Hepatocyte (in vitro differentiated cells): ENCODE data around the gene PHACTR2. TPM values are rescaled to one million over a fixed set of nuclear protein-coding genes. Genes with fewer than 3 reads are reported as not detected.

Experiments used
- DNase-seq: peaks from one replicate; pipeline ENCODE4 v3.0.0-alpha.2; 2016; ENCODE audit warnings: low spot score
- H2AFZ ChIP-seq: fragments of 200-600 bp; sonication (generic); 2 replicates; pipeline ENCODE4 v1.6.0; 2016; ENCODE audit warnings: antibody characterized with exemption, mild to moderate bottlenecking
- H3K27ac ChIP-seq: fragments of 200-600 bp; sonication (generic); 2 replicates; pipeline ENCODE4 v1.5.1; 2016; ENCODE audit warnings: mild to moderate bottlenecking
- H3K27me3 ChIP-seq: fragments of 200-600 bp; sonication (generic); 2 replicates; pipeline ENCODE4 v1.6.1; 2016
- H3K36me3 ChIP-seq: fragments of 200-600 bp; sonication (generic); replicated peaks from 2 replicates; pipeline ENCODE4 v1.5.1; 2016; ENCODE audit warnings: low read depth; ENCODE audit not compliant: insufficient read depth
- H3K4me1 ChIP-seq: fragments of 200-600 bp; sonication (generic); 2 replicates; pipeline ENCODE4 v1.5.1; 2016; ENCODE audit warnings: mild to moderate bottlenecking, moderate library complexity; ENCODE audit not compliant: insufficient read depth
- H3K4me2 ChIP-seq: fragments of 200-600 bp; sonication (generic); 2 replicates; pipeline ENCODE4 v1.6.0; 2016
- H3K4me3 ChIP-seq: fragments of 200-600 bp; sonication (generic); 2 replicates; pipeline ENCODE4 v1.5.1; 2016; ENCODE audit warnings: mild to moderate bottlenecking
- H3K79me2 ChIP-seq: fragments of 200-600 bp; sonication (generic); 2 replicates; pipeline ENCODE4 v1.6.0; 2017; ENCODE audit warnings: mild to moderate bottlenecking
- H3K9me2 ChIP-seq: fragments of 200-600 bp; sonication (generic); replicated peaks from 2 replicates; pipeline ENCODE4 v1.6.0; 2017; ENCODE audit warnings: mild to moderate bottlenecking; ENCODE audit not compliant: insufficient read depth
- H3K9me3 ChIP-seq: fragments of 200-600 bp; sonication (generic); 2 replicates; pipeline ENCODE4 v1.5.1; 2016; ENCODE audit warnings: low read depth, mild to moderate bottlenecking
- H4K20me1 ChIP-seq: fragments of 200-600 bp; sonication (generic); 2 replicates; pipeline ENCODE4 v1.6.0; 2016; ENCODE audit warnings: mild to moderate bottlenecking; ENCODE audit not compliant: insufficient read depth, poor library complexity, severe bottlenecking
- CTCF ChIP-seq: fragments of 200-600 bp; sonication (generic); IDR thresholded peaks from 2 replicates; pipeline ENCODE4 v1.5.1; 2016; ENCODE audit warnings: antibody characterized with exemption, mild to moderate bottlenecking; ENCODE audit not compliant: poor library complexity
- EZH2 ChIP-seq: fragments of 200-600 bp; sonication (generic); IDR thresholded peaks from 2 replicates; pipeline ENCODE4 v1.6.1; 2016; ENCODE audit warnings: antibody characterized with exemption, mild to moderate bottlenecking, borderline replicate concordance
- EZH2phosphoT487 ChIP-seq: fragments of 200-600 bp; sonication (generic); IDR thresholded peaks from one replicate; pipeline ENCODE4 v1.6.1; 2018; ENCODE audit warnings: antibody characterized with exemption, mild to moderate bottlenecking, low read depth, moderate library complexity; ENCODE audit not compliant: unreplicated experiment, severe bottlenecking
- WGBS: methylation state at CpG from one replicate; pipeline ENCODE4 v1.1.6; 2016; ENCODE audit warnings: low lambda C conversion rate; ENCODE audit errors: missing lambda C conversion rate; 5-methylcytosine and 5-hydroxymethylcytosine counted together
- polyA plus RNA-seq: library from polyadenylated mRNA; unstranded; fragments of >200 nt; fragmentation: Nextera tagmentation; extraction: Ambion mirVana; gene quantifications from 2 replicates; pipeline ENCODE4 v1.2.1, GENCODE V29; 2016
- total RNA-seq: library from RNA; depleted of rRNA; stranded (reverse); fragments of >200 nt; gene quantifications from 2 replicates; pipeline ENCODE4 v1.2.3, GENCODE V29; 2014

The PHACTR2 gene
- total and polyA plus RNA-seq, 2 experiments from 2014 or later: 86.6 to 111 TPM

- TF ChIP-seq EZH2 (no peak), CTCF (no peak), EZH2phosphoT487 (no peak)
- Histone ChIP-seq H3K4me2 (no peak overlapping the region), H3K27me3 (no peaks in the 10 kb centered on the region), H4K20me1 (no peaks in the 10 kb centered on the region), H3K27ac (no peak overlapping the region), H3K79me2 (peaks cover 21% of the 10 kb centered on the region), H2AFZ (no peak overlapping the region), H3K4me3 (no peak overlapping the region), H3K4me1 (peaks cover 18% of the 10 kb centered on the region), H3K9me2 (no peaks in the 10 kb centered on the region), H3K36me3 (no peaks in the 10 kb centered on the region), H3K9me3 (no peaks in the 10 kb centered on the region)
- no peak for DNase-seq
- WGBS: 78% methylated on average over 6 of the region's 6 CpGs
These were observed 163.0 kb downstream of the PHACTR2 start for GRCh38 chr6:143840595-143841265.

- DNase-seq: no peak
- Histone ChIP-seq H4K20me1 (no peaks in the 10 kb centered on the region), H3K79me2 (peaks cover 25% of the 10 kb centered on the region), H3K27me3 (no peaks in the 10 kb centered on the region), H3K9me3 (no peaks in the 10 kb centered on the region), H3K4me1 (peaks cover 18% of the 10 kb centered on the region), H3K4me2 (peak overlapping the region; percentile 73), H3K9me2 (no peaks in the 10 kb centered on the region), H3K36me3 (no peaks in the 10 kb centered on the region), H3K27ac (peak overlapping the region; percentile 96), H3K4me3 (peak overlapping the region; percentile 35), H2AFZ (peak overlapping the region; percentile 66)
- WGBS: 26% methylated on average over 7 of the region's 7 CpGs
- TF ChIP-seq CTCF (no peak), EZH2 (no peak), EZH2phosphoT487 (no peak)
These were observed 164.7 kb downstream of the PHACTR2 start for GRCh38 chr6:143842461-143842901.

- Histone ChIP-seq H3K9me3 (no peaks in the 10 kb centered on the region), H4K20me1 (no peaks in the 10 kb centered on the region), H3K9me2 (no peaks in the 10 kb centered on the region), H3K4me2 (peak within 1 kb of the TSS; percentile 81), H3K27ac (peak within 1 kb of the TSS; percentile 96), H2AFZ (peak within 1 kb of the TSS; percentile 66), H3K4me3 (peak within 1 kb of the TSS; percentile 40), H3K79me2 (peaks cover 27% of the 10 kb centered on the region), H3K36me3 (no peaks in the 10 kb centered on the region), H3K27me3 (no peaks in the 10 kb centered on the region), H3K4me1 (peaks cover 13% of the 10 kb centered on the region)
- peak; percentile 98 for DNase-seq
- no peak for TF ChIP-seq EZH2phosphoT487
- TF ChIP-seq CTCF: no peak
- no peak for TF ChIP-seq EZH2
- under 1% methylated on average over 64 of the region's 64 CpGs for WGBS
These were observed 165.3 kb downstream of the PHACTR2 start, which contains the start of gene LTV1 for GRCh38 chr6:143842902-143843676. Gene LTV1, plus strand, starts transcription at chr6:143843338. Its CDS starts 140 bp downstream, at chr6:143843478.
